Prostate gland (tissue), 2 donors: ENCODE results near the gene GUCY1B1.

Experiments used
- CTCF ChIP-seq, 4 experiments: fragments of 200-600 bp in 2 of 4; fragments of 450-650 bp in 2 of 4; sonication (generic) in 2 of 4; IDR thresholded peaks; 1 replicate in 3 of 4; 2 replicates in 1 of 4; pipeline ENCODE4 v1.5.1; 2016 to 2019; ENCODE audit warnings: antibody characterized with exemption in 4 of 4, mild to moderate bottlenecking in 2 of 4, moderate library complexity in 2 of 4
- POLR2AphosphoS5 ChIP-seq: sonication (generic); formaldehyde crosslinking; IDR thresholded peaks from one replicate; pipeline ENCODE4 v1.6.1; 2017; ENCODE audit warnings: antibody characterized with exemption

GRCh38 chr4:155765149-155765548, 6.3 kb downstream of the GUCY1B1 start:
- TF ChIP-seq CTCF (IDR thresholded peaks at IDR 0.05) (no peak), POLR2AphosphoS5 (no peak)
